Spleen (tissue), 7 donors: ENCODE measurements around the gene NEK5.

Experiments
- POLR2A ChIP-seq, 3 donors: fragments of 450-650 bp; IDR thresholded peaks; one replicate each; pipeline ENCODE4 v1.5.1; 2017; ENCODE audit warnings: antibody characterized with exemption in 3 of 3, mild to moderate bottlenecking in 1 of 3
- TF ChIP-seq, protein P1 (sequence below), 11 experiments: fragments of 200-600 bp in 7 of 11; fragments of 450-650 bp in 4 of 11; sonication (generic) in 4 of 11; IDR thresholded peaks in 8 of 11; conservative IDR thresholded peaks in 3 of 11; 1 replicate in 7 of 11; 2 replicates in 4 of 11; pipeline versions ENCODE4 v1.4.0 to v1.8.0; 2016 to 2021; ENCODE audit warnings: antibody characterized with exemption in 11 of 11, inconsistent platforms in 4 of 11, mild to moderate bottlenecking in 1 of 11
- donor health status: DM: no; HTN: no; CAD: no; lungs with moderate emphysema.
- donor health status: DM: no; HTN: no; CAD: no.
- donor health status: DM: no; HTN: no; CAD: no.

DNA sequence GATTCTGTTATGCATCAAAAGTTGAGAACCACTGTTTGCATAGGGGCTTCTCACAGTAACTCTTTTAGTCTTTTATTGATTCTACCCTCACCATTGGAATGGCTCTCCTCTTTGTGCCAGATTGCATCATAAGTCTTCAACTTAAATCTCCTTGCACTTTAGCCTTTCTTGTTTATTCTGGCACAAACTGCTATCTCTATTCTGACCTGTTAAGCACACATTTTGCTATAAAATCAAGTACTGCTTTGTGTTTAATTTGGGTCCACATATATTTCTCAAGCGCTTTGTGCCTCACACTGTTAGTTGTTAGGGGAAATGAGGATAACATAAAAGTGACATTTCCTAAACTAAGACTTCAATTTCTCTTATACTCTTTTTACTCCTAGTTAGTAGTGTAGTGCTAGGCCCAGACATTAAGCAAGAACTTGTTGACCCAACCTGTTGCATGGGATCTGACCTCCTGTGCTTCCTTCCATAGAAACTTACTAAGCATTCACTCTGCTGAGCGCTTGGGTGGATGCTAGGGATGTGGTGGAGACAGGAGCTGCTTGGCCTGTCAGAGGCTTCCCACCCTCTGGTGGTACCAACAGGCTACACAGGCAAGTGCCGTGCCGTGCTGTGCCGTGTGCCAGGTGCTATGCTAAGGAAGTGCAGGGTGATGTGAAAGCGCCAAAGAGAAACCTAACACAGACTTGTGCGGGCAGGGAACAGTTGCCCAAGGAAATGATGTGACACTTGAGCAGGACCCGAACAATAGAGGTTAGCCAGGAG lies 103.2 kb downstream of the NEK5 start:
- TF ChIP-seq, protein P1, sequence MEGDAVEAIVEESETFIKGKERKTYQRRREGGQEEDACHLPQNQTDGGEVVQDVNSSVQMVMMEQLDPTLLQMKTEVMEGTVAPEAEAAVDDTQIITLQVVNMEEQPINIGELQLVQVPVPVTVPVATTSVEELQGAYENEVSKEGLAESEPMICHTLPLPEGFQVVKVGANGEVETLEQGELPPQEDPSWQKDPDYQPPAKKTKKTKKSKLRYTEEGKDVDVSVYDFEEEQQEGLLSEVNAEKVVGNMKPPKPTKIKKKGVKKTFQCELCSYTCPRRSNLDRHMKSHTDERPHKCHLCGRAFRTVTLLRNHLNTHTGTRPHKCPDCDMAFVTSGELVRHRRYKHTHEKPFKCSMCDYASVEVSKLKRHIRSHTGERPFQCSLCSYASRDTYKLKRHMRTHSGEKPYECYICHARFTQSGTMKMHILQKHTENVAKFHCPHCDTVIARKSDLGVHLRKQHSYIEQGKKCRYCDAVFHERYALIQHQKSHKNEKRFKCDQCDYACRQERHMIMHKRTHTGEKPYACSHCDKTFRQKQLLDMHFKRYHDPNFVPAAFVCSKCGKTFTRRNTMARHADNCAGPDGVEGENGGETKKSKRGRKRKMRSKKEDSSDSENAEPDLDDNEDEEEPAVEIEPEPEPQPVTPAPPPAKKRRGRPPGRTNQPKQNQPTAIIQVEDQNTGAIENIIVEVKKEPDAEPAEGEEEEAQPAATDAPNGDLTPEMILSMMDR (IDR thresholded peaks at IDR 0.05 in 8 of 11, conservative IDR thresholded peaks at IDR 0.05 in 3 of 11) = no peak
- TF ChIP-seq POLR2A (IDR thresholded peaks at IDR 0.05) = no peak
